SH-SY5Y (cell line): Measurements from ENCODE around the gene PIEZO2.

Source experiments
- GATA2 ChIP-seq: IDR thresholded peaks from 2 replicates; pipeline ENCODE4 v1.6.1; 2011; ENCODE audit warnings: mild to moderate bottlenecking, low read depth, low read length
- GATA3 ChIP-seq: IDR thresholded peaks from 2 replicates; pipeline ENCODE4 v1.6.1; 2011; ENCODE audit warnings: low read depth, mild to moderate bottlenecking, low read length, moderate library complexity

PIEZO2 gene

GRCh38 chr18:10776493-10776892 lies 372.9 kb downstream of the PIEZO2 start:
- TF ChIP-seq GATA2: no peak
- no peak for TF ChIP-seq GATA3

- TF ChIP-seq GATA3 (no peak), GATA2 (no peak)
These were observed 374.3 kb downstream of the PIEZO2 start for GRCh38 chr18:10775026-10775425.

GRCh38 chr18:10771053-10771709 lies 378.2 kb downstream of the PIEZO2 start:
- no peak for TF ChIP-seq GATA2
- TF ChIP-seq GATA3: no peak

- TF ChIP-seq GATA3 (no peak), GATA2 (no peak)
These were observed 379.1 kb downstream of the PIEZO2 start for GRCh38 chr18:10770264-10770663.

- TF ChIP-seq GATA3: no peak
- TF ChIP-seq GATA2: no peak
These were observed 381.1 kb downstream of the PIEZO2 start for GRCh38 chr18:10768221-10768620.

DNA sequence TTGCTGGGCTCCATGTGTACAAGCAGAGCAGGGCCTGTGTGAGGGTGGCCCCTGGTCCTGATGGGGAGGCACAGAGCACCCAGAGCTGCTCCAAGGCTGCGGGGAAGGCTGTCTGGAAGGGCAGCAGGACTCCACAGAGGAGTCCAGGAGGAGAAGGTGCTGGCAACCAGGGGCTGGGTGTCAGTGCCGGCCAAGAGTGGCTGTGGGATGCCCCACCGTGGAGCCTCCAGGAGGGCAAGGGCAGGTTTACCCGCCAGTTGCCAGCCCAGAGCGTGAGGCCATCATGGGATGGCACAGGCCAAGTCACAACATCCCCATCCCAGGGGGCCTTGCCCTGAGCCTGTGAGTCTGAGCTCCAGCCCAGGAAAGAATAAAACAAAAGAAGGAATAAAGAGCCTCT lies 381.7 kb downstream of the PIEZO2 start:
- TF ChIP-seq GATA2 (no peak), GATA3 (no peak)

DNA sequence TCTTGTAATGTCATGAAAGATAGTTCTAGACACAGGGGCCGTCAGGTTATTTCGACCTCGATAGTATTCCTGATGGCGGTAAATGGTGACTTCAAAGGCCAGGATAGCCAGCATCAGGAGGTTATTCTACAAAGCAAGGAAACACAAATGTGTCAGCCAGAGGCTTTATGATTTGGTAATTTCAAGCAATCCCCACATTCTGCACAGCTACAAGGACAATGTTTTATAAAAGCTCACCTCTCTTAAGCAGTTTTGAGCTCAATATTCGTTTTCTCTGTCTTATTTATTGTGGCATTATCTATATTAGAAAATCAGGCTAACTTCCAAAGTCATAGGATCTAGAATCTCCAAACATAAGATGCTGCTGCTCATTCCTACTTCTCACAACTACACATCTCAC lies 388.4 kb downstream of the PIEZO2 start:
- TF ChIP-seq GATA3 (no peak), GATA2 (no peak)

DNA sequence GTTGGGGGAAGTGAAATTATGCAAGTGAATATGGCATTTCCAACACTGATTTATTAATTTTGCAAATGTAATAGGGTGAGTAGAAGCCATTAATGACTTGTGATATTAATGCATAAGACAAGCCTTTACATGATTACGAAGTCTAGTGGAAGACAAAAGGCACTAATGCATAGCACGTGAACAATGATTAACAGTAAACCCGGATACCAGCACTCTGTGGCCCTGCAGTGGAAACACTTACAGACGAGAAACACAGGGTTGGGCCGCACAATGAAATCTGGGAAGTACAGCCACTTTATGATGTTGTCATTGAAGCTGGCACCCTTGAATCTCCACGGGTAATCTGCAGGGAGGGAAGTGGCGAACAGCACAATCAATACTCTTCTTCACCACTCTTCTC lies 390.1 kb downstream of the PIEZO2 start:
- TF ChIP-seq GATA3: no peak
- no peak for TF ChIP-seq GATA2

DNA sequence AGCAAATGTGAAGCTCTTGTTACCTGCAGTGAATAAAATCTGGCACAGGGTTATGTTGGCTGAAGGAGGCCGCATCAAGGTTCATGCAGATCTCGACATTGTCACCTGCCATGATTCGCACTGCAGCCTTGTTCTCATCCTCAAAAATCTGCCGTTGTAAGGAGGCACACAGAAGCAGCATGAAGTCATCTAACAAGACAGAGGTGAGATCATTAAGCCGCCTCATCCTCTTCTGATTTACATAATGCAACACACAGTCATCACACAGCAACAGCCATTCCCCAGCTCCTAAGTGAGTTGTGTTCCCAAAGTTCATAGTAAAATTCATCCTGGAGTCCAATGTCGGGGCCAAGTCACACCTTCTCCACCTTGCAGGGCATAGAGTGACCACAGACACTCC lies 391.4 kb downstream of the PIEZO2 start:
- TF ChIP-seq GATA3 (no peak), GATA2 (no peak)

- TF ChIP-seq GATA3 (no peak), GATA2 (no peak)
These were observed 392.0 kb downstream of the PIEZO2 start for GRCh38 chr18:10757349-10757748.

GRCh38 chr18:10755855-10756254 lies 393.5 kb downstream of the PIEZO2 start:
- TF ChIP-seq GATA3 (no peak), GATA2 (no peak)

GRCh38 chr18:10754128-10754527 lies 395.2 kb downstream of the PIEZO2 start:
- TF ChIP-seq GATA3 (no peak), GATA2 (no peak)

DNA sequence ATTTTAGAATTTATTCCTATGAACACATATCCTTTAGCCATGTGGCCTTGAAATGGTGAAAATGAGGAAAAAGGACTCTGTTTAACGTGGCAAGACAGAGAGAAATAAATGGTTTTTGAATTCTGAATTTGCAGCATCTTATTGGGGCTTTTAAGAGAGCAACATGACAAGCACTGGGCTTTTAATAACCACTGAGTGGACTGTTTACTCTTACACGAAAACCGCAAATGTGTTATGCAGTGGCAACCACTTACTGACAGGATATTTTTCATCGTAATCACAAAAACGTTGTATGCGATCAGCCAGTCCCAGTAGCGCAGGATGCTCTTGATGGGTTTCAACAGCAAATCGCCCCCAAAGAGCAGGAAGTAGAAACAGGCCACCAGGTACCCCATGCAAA lies 397.0 kb downstream of the PIEZO2 start:
- no peak for TF ChIP-seq GATA2
- no peak for TF ChIP-seq GATA3

DNA sequence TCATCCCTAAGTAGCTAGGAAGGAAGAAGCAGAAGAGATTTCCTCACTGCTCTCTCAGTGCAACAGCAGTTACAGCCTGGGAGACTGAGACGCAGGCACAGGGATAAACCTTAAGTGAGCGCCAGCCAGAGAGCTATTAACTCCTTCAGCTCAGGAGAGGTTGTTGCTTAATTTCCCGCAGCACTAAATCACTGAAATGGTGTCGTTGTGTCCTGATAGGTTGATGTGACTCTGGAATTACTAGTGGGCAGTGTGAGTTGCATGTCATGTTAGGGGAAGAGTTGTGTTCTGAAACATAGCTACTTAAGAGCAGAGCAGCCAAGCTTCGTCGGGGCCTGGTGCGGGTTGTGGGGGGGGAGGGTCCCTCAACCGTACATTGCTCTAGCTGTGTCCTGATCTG lies 397.7 kb downstream of the PIEZO2 start:
- TF ChIP-seq GATA3: no peak

GRCh38 chr18:10750191-10751035 lies 399.0 kb downstream of the PIEZO2 start:
- TF ChIP-seq GATA3: no peak

GRCh38 chr18:10748641-10749040 lies 400.7 kb downstream of the PIEZO2 start:
- TF ChIP-seq GATA2 (no peak), GATA3 (no peak)
